GM23338 (cell line): ENCODE data around the gene CCDC71L.

Experiments
- CTCF ChIP-seq, 2 experiments: fragments of 200-600 bp in 1 of 2; sonication (generic) in 1 of 2; conservative IDR thresholded peaks; 2 replicates each; pipeline versions ENCODE4 v1.5.1 to v1.6.1; 2016 to 2017; ENCODE audit warnings: antibody characterized with exemption in 2 of 2, low read depth in 2 of 2, mild to moderate bottlenecking in 2 of 2, moderate library complexity in 1 of 2
- EZH2phosphoT487 ChIP-seq: fragments of 200-600 bp; sonication (generic); IDR thresholded peaks from one replicate; pipeline ENCODE4 v1.8.1; 2018; ENCODE audit warnings: antibody characterized with exemption; ENCODE audit not compliant: unreplicated experiment
- POLR2AphosphoS5 ChIP-seq: IDR thresholded peaks from 2 replicates; pipeline ENCODE4 v1.6.1; 2016; ENCODE audit warnings: antibody characterized with exemption, low read depth

DNA sequence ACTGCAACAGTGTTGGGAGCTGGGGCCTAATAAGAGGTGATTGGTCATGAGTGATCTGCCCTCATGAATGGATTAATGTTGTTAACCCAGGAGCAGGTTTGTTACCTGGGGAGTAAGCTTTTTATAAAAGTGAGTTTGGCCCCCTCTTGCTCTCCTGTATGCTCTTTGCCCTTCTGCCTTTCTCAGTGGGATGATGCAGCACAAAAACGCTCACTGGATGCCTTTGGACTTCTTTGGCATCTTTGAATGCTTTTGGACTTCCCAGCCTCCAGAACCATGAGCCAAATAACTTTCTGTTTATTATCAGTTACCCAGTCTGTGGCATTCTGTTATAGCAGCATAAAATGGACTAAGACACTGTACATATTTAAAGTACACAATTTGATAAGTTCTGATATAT is 48.5 kb downstream of the CCDC71L start:
- TF ChIP-seq EZH2phosphoT487 (no peak), CTCF (conservative IDR thresholded peaks at IDR 0.05; ENCODE audit: low read depth in 2 of 2) (no peak), POLR2AphosphoS5 (no peak)
